SW480 (cell line): ENCODE results near the gene P2RX3.

Experiments
- DNase-seq: peaks from one replicate; pipeline ENCODE4 v3.0.0-alpha.2; 2016; ENCODE audit warnings: low spot score

P2RX3 gene

GRCh38 chr11:57310091-57310490, 28.1 kb upstream of the P2RX3 start:
- DNase-seq = no peak

GRCh38 chr11:57310630-57311086, 27.5 kb upstream of the P2RX3 start:
- DNase-seq = no peak

GRCh38 chr11:57311109-57311936, 26.8 kb upstream of the P2RX3 start:
- DNase-seq = peak; percentile 96

- no peak for DNase-seq
Observed at GRCh38 chr11:57312511-57313021, 25.6 kb upstream of the P2RX3 start.

GRCh38 chr11:57313071-57313787, 24.9 kb upstream of the P2RX3 start:
- no peak for DNase-seq

GRCh38 chr11:57313788-57314135, 24.4 kb upstream of the P2RX3 start:
- no peak for DNase-seq

GRCh38 chr11:57314221-57314973, 23.8 kb upstream of the P2RX3 start:
- DNase-seq = no peak

GRCh38 chr11:57315491-57315890, 22.7 kb upstream of the P2RX3 start:
- DNase-seq = no peak

- DNase-seq = no peak
Observed at GRCh38 chr11:57316017-57316416, 22.1 kb upstream of the P2RX3 start.

- no peak for DNase-seq
Observed at GRCh38 chr11:57318178-57318577, 20.0 kb upstream of the P2RX3 start.

- DNase-seq = no peak
Observed at GRCh38 chr11:57320067-57320718, 18.0 kb upstream of the P2RX3 start.

GRCh38 chr11:57320719-57321387, 17.3 kb upstream of the P2RX3 start:
- no peak for DNase-seq

- no peak for DNase-seq
Observed at GRCh38 chr11:57321388-57322255, 16.5 kb upstream of the P2RX3 start.

- DNase-seq = peak; percentile 87
Observed at GRCh38 chr11:57322256-57323166, 15.6 kb upstream of the P2RX3 start.

- DNase-seq = no peak
Observed at GRCh38 chr11:57323167-57323854, 14.8 kb upstream of the P2RX3 start.

GRCh38 chr11:57323855-57324153, 14.3 kb upstream of the P2RX3 start:
- no peak for DNase-seq

- peak; percentile 40 for DNase-seq
Observed at GRCh38 chr11:57324154-57324885, 13.8 kb upstream of the P2RX3 start.
